OCI-LY7 (cell line): ENCODE results near the gene LSAMP. TPM values are rescaled to one million over a fixed set of nuclear protein-coding genes. Genes with fewer than 3 reads are reported as not detected.

Source experiments
- BruUV-seq: library from RNA; stranded (reverse); fragments of 400-500 nt; replicated peaks from 2 replicates; lab custom pipeline; 2021; lab: Mats Ljungman, UMichigan
- CTCF ChIA-PET: fragments of 300-600 bp; sonication (Branson Sonifier 250); formaldehyde crosslinking; loops from one replicate; lab custom pipeline; 2022; ENCODE audit warnings: antibody characterized with exemption; ENCODE audit not compliant: unreplicated experiment; lab: Charles Lee
- POLR2A ChIA-PET: fragments of 300-600 bp; sonication (Branson Sonifier 250); formaldehyde crosslinking; loops from one replicate; lab custom pipeline; 2022; ENCODE audit warnings: antibody characterized with exemption; lab: Charles Lee
- DNase-seq: peaks from one replicate; pipeline ENCODE4 v3.0.0-alpha.2; 2015; ENCODE audit warnings: low spot score
- H2AFZ ChIP-seq: fragments of 200-600 bp; sonication (generic), shearing (Covaris generic); 2 replicates; pipeline ENCODE4 v1.6.1; 2014; ENCODE audit warnings: mild to moderate bottlenecking, antibody characterized with exemption, low read length, moderate library complexity
- H3K27ac ChIP-seq: fragments of 200-600 bp; sonication (generic); 2 replicates; pipeline ENCODE4 v1.5.1; 2014; ENCODE audit warnings: mixed run types, low read depth, mild to moderate bottlenecking, moderate library complexity, low read length, inconsistent platforms; ENCODE audit not compliant: poor library complexity, severe bottlenecking
- H3K36me3 ChIP-seq: fragments of 200-600 bp; sonication (generic); 2 replicates; pipeline ENCODE4 v1.6.1; 2014; ENCODE audit warnings: mild to moderate bottlenecking, antibody characterized with exemption, low read length, moderate library complexity, mixed read lengths; ENCODE audit not compliant: insufficient read depth
- H3K4me1 ChIP-seq: fragments of 200-600 bp; sonication (generic); 2 replicates; pipeline ENCODE4 v1.5.1; 2014; ENCODE audit warnings: mild to moderate bottlenecking, low read length; ENCODE audit not compliant: insufficient read depth, poor library complexity, severe bottlenecking
- H3K4me2 ChIP-seq: fragments of 200-600 bp; sonication (generic); 2 replicates; pipeline ENCODE4 v1.6.1; 2014; ENCODE audit warnings: mild to moderate bottlenecking, low read length
- H3K4me3 ChIP-seq: fragments of 200-600 bp; sonication (generic); 2 replicates; pipeline ENCODE4 v1.5.1; 2014; ENCODE audit warnings: mild to moderate bottlenecking, low read depth, low read length; ENCODE audit not compliant: poor library complexity, severe bottlenecking
- H3K79me2 ChIP-seq: fragments of 200-600 bp; sonication (generic); 2 replicates; pipeline ENCODE4 v1.6.1; 2016; ENCODE audit warnings: low read depth, mild to moderate bottlenecking, low read length, moderate library complexity, mixed read lengths; ENCODE audit not compliant: insufficient read depth
- H3K9me2 ChIP-seq: fragments of 200-600 bp; sonication (generic); 2 replicates; pipeline ENCODE4 v1.6.1; 2016; ENCODE audit warnings: mild to moderate bottlenecking, low read length, mixed read lengths; ENCODE audit not compliant: insufficient read depth
- H3K9me3 ChIP-seq: fragments of 200-600 bp; sonication (generic); 2 replicates; pipeline ENCODE4 v1.6.1; 2014; ENCODE audit warnings: mild to moderate bottlenecking, mixed run types, low read length, mixed read lengths
- H4K20me1 ChIP-seq: fragments of 200-600 bp; sonication (generic); 2 replicates; pipeline ENCODE4 v1.6.1; 2014; ENCODE audit warnings: mild to moderate bottlenecking, antibody characterized with exemption, low read length, moderate library complexity, mixed read lengths; ENCODE audit not compliant: insufficient read depth
- CTCF ChIP-seq: fragments of 200-600 bp; sonication (generic); conservative IDR thresholded peaks from 2 replicates; pipeline ENCODE4 v1.5.1; 2014; ENCODE audit warnings: mild to moderate bottlenecking, antibody characterized with exemption, low read length, moderate library complexity, mixed read lengths
- EZH2phosphoT487 ChIP-seq: fragments of 200-600 bp; sonication (generic); IDR thresholded peaks from 2 replicates; pipeline ENCODE4 v1.6.1; 2018; ENCODE audit warnings: low read depth, borderline replicate concordance, mild to moderate bottlenecking, mixed run types, antibody characterized with exemption, low read length, moderate library complexity, mixed read lengths
- intact Hi-C: fragments of 100-400 bp; cut with micrococcal nuclease; formaldehyde crosslinking; loops from one replicate; pipeline ENCODE4 v1.10.0; 2022; ENCODE audit not compliant: unreplicated experiment
- total RNA-seq, 2 experiments: library from RNA; depleted of rRNA in 1 of 2; stranded (reverse); fragments of >200 nt in 1 of 2; shearing (Covaris generic) in 1 of 2; gene quantifications; 2 replicates each; pipeline ENCODE4 v1.2.3, GENCODE V29; 2014 to 2022

The LSAMP gene
- total RNA-seq, 2 experiments from 2014 or later, result 1.4 TPM; not detected in 1

GRCh38 chr3:116432795-116433194 lies 12.5 kb downstream of the LSAMP start:
- Histone ChIP-seq H3K9me3 (no peaks in the 10 kb centered on the region), H3K4me2 (no peak overlapping the region), H2AFZ (no peak overlapping the region), H3K36me3 (no peaks in the 10 kb centered on the region), H3K27ac (no peak overlapping the region), H3K9me2 (no peaks in the 10 kb centered on the region), H4K20me1 (no peaks in the 10 kb centered on the region), H3K4me1 (no peaks in the 10 kb centered on the region), H3K79me2 (no peaks in the 10 kb centered on the region), H3K4me3 (no peak overlapping the region)
- no TSS peak for BruUV-seq
- no peak for DNase-seq
- TF ChIP-seq EZH2phosphoT487, result no peak
- TF ChIP-seq CTCF, result no peak
- ChIA-PET POLR2A (interaction anchor here (1.2 kb wide), 1 partner anchor 10 kb away, joined by 3 read pairs; no protein-coding TSS in a partner anchor), CTCF (no interaction called here)
- intact Hi-C loops, result no loop called here

GRCh38 chr3:116429479-116430269 lies 15.6 kb downstream of the LSAMP start:
- POLR2A ChIA-PET, result no interaction called here
- CTCF ChIA-PET, result no interaction called here
- intact Hi-C loops, result no loop called here

More at GRCh38 chr3:116429479-116430269, 15.6 kb downstream of the LSAMP start:
- no peak for DNase-seq
- no peaks in the 10 kb centered on the region for H3K9me2 ChIP-seq
- no peak for TF ChIP-seq CTCF
- TF ChIP-seq EZH2phosphoT487, result no peak
- H3K36me3 ChIP-seq, result no peaks in the 10 kb centered on the region
- no peaks in the 10 kb centered on the region for H3K79me2 ChIP-seq
- no peaks in the 10 kb centered on the region for H4K20me1 ChIP-seq
- no peak overlapping the region for H3K4me3 ChIP-seq
- no TSS peak for BruUV-seq
- no peaks in the 10 kb centered on the region for H3K9me3 ChIP-seq
- no peaks in the 10 kb centered on the region for H3K4me1 ChIP-seq
- H3K4me2 ChIP-seq, result no peak overlapping the region
- no peak overlapping the region for H3K27ac ChIP-seq
- no peak overlapping the region for H2AFZ ChIP-seq
